ENCODE data around the gene CLEC12A. TPM values are rescaled to one million over a fixed set of nuclear protein-coding genes. Genes with fewer than 3 reads are reported as not detected.

The CLEC12A gene
- total and polyA plus RNA-seq, 2 donors (not counting 1 experiment from before 2014, with no cell fraction given): 1.0 TPM; not detected in 1

GRCh38 chr12:9940375-9940774, 30.8 kb upstream of the CLEC12A start:
- H3K4me1 Mint-ChIP-seq: peaks cover 20% of the 10 kb centered on the region
- Histone ChIP-seq H2AFZ (ENCODE audit: insufficient read depth, low read depth, low read length, poor library complexity, severe bottlenecking) (no peak overlapping the region), H3K9me3 (ENCODE audit: control extremely low read depth in 1 of 3, control insufficient read depth in 2 of 3, insufficient read depth in 1 of 3, low read length in 2 of 3) (no peaks in the 10 kb centered on the region), H3K36me3 (replicated peaks in 1 of 2; ENCODE audit: control extremely low read depth in 1 of 2, control insufficient read depth in 1 of 2, extremely low read depth in 1 of 2, insufficient read depth in 2 of 2, low read length in 1 of 2) (no peaks in the 10 kb centered on the region), H3K27me3 (replicated peaks in 1 of 4; ENCODE audit: control extremely low read depth in 1 of 4, control insufficient read depth in 3 of 4, insufficient read depth in 4 of 4, low read length in 3 of 4) (peaks cover 0 to 7% (median 0%) of the 10 kb centered on the region in 4 experiments), H4K20me1 (ENCODE audit: control insufficient read depth, insufficient read depth, low read length, poor library complexity, severe bottlenecking) (no peaks in the 10 kb centered on the region), H3K9ac (ENCODE audit: low read length) (no peak overlapping the region), H3K4me2 (replicated peaks; ENCODE audit: low read depth, low read length, poor library complexity, severe bottlenecking) (no peak overlapping the region), H3K27ac (ENCODE audit: low read length in 2 of 2) (no peak overlapping the region), H3K79me2 (ENCODE audit: control insufficient read depth, insufficient read depth, low read length) (no peaks in the 10 kb centered on the region), H3K4me1 (ENCODE audit: control insufficient read depth in 2 of 2, insufficient read depth in 2 of 2, low read length in 2 of 2) (peaks cover 11 to 24% of the 10 kb centered on the region in 2 donors), H3K4me3 (ENCODE audit: control extremely low read depth in 1 of 5, extremely low read depth in 1 of 5, insufficient read depth in 1 of 5, low read depth in 2 of 5, low read length in 4 of 5) (no peak overlapping the region)
- H3K27ac Mint-ChIP-seq: no peak overlapping the region
- no peaks in the 10 kb centered on the region for H3K9me3 Mint-ChIP-seq (ENCODE audit: insufficient read depth)
- peaks cover 22% of the 10 kb centered on the region for H3K27me3 Mint-ChIP-seq
- intact Hi-C loops (cut with micrococcal nuclease): loop anchor here (1.0 to 5.0 kb wide), 3 partner anchors 67 to 200 kb away; no protein-coding TSS in a partner anchor
- no peak overlapping the region for H3K4me3 Mint-ChIP-seq
- POLR2A ChIA-PET: no interaction called here
- no peak for ATAC-seq (ENCODE audit: low read depth)
- no peak for TF ChIP-seq EZH2 (IDR thresholded peaks at IDR 0.05; ENCODE audit: borderline replicate concordance, insufficient read depth, low read depth, low read length, poor library complexity, severe bottlenecking)
- TF ChIP-seq, protein P1, sequence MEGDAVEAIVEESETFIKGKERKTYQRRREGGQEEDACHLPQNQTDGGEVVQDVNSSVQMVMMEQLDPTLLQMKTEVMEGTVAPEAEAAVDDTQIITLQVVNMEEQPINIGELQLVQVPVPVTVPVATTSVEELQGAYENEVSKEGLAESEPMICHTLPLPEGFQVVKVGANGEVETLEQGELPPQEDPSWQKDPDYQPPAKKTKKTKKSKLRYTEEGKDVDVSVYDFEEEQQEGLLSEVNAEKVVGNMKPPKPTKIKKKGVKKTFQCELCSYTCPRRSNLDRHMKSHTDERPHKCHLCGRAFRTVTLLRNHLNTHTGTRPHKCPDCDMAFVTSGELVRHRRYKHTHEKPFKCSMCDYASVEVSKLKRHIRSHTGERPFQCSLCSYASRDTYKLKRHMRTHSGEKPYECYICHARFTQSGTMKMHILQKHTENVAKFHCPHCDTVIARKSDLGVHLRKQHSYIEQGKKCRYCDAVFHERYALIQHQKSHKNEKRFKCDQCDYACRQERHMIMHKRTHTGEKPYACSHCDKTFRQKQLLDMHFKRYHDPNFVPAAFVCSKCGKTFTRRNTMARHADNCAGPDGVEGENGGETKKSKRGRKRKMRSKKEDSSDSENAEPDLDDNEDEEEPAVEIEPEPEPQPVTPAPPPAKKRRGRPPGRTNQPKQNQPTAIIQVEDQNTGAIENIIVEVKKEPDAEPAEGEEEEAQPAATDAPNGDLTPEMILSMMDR (IDR thresholded peaks at IDR 0.05): peak; percentile 44
- peak; percentile 42 for DNase-seq
- CTCF ChIA-PET: interaction anchor here (0.7 to 2.8 kb wide), 18 partner anchors 8 to 248 kb away, joined by 3 to 17 read pairs (median 5); partner anchors contain the start of genes CLEC12B and CLEC2A
- no CpG with 5 or more reads among the region's 2 CpGs for WGBS (ENCODE audit: insufficient coverage)

GRCh38 chr12:9941838-9942237, 29.4 kb upstream of the CLEC12A start:
- H3K4me2 ChIP-seq (replicated peaks; ENCODE audit: low read depth, low read length, poor library complexity, severe bottlenecking): no peak overlapping the region
- no peaks in the 10 kb centered on the region for H4K20me1 ChIP-seq (ENCODE audit: control insufficient read depth, insufficient read depth, low read length, poor library complexity, severe bottlenecking)
- no peaks in the 10 kb centered on the region for H3K79me2 ChIP-seq (ENCODE audit: control insufficient read depth, insufficient read depth, low read length)
- no peaks in the 10 kb centered on the region for H3K36me3 ChIP-seq (replicated peaks in 1 of 2; ENCODE audit: control extremely low read depth in 1 of 2, control insufficient read depth in 1 of 2, extremely low read depth in 1 of 2, insufficient read depth in 2 of 2, low read length in 1 of 2)
- no peak overlapping the region for H3K9ac ChIP-seq (ENCODE audit: low read length)
- ATAC-seq (ENCODE audit: low read depth) (no peak), DNase-seq (no peak)
- Mint-ChIP-seq H3K4me3 (no peak overlapping the region), H3K9me3 (ENCODE audit: insufficient read depth) (no peaks in the 10 kb centered on the region), H3K27me3 (peaks cover 19% of the 10 kb centered on the region), H3K4me1 (peaks cover 19% of the 10 kb centered on the region), H3K27ac (no peak overlapping the region)
- no peak overlapping the region for H3K27ac ChIP-seq (ENCODE audit: low read length in 2 of 2)
- peaks cover 7 to 18% of the 10 kb centered on the region in 2 donors for H3K4me1 ChIP-seq (ENCODE audit: control insufficient read depth in 2 of 2, insufficient read depth in 2 of 2, low read length in 2 of 2)
- no peak for TF ChIP-seq EZH2 (IDR thresholded peaks at IDR 0.05; ENCODE audit: borderline replicate concordance, insufficient read depth, low read depth, low read length, poor library complexity, severe bottlenecking)
- TF ChIP-seq, protein P1 (IDR thresholded peaks at IDR 0.05): no peak
- no peaks in the 10 kb centered on the region for H3K9me3 ChIP-seq (ENCODE audit: control extremely low read depth in 1 of 3, control insufficient read depth in 2 of 3, insufficient read depth in 1 of 3, low read length in 2 of 3)
- no CpG with 5 or more reads among the region's 1 CpG for WGBS (ENCODE audit: insufficient coverage)
- ChIA-PET POLR2A (no interaction called here), CTCF (interaction anchor here (0.9 to 1.6 kb wide), 2 partner anchors 128 to 142 kb away, joined by 3 read pairs; no protein-coding TSS in a partner anchor)
- H3K27me3 ChIP-seq (replicated peaks in 1 of 4; ENCODE audit: control extremely low read depth in 1 of 4, control insufficient read depth in 3 of 4, insufficient read depth in 4 of 4, low read length in 3 of 4): peaks cover 0 to 7% (median 0%) of the 10 kb centered on the region in 4 experiments
- no peak overlapping the region for H3K4me3 ChIP-seq (ENCODE audit: control extremely low read depth in 1 of 5, extremely low read depth in 1 of 5, insufficient read depth in 1 of 5, low read depth in 2 of 5, low read length in 4 of 5)
- intact Hi-C loops (cut with micrococcal nuclease): loop anchor here (5.0 kb wide), 2 partner anchors 65 to 190 kb away; no protein-coding TSS in a partner anchor
- no peak overlapping the region for H2AFZ ChIP-seq (ENCODE audit: insufficient read depth, low read depth, low read length, poor library complexity, severe bottlenecking)
